ENCODE data around the gene COQ3. TPM values are rescaled to one million over a fixed set of nuclear protein-coding genes. Genes with fewer than 3 reads are reported as not detected.

COQ3 gene
- total and polyA plus RNA-seq, 8 donors = 1.1 to 10.8 (median 3.7) TPM

- Histone ChIP-seq H3K27me3 (no peaks in the 10 kb centered on the region), H3K4me1 (peaks cover 0 to 6% (median 0%) of the 10 kb centered on the region in 3 donors), H3K9me3 (no peaks in the 10 kb centered on the region), H3K27ac (no peak overlapping the region), H3K36me3 (no peaks in the 10 kb centered on the region), H3K4me3 (no peak overlapping the region)
- ATAC-seq (no peak), FAIRE-seq (no peak), DNase-seq (no peak)
- no peak for TF ChIP-seq CTCF (IDR thresholded peaks at IDR 0.05)
- intact Hi-C loops (cut with DNase I) = no loop called here
- WGBS, 2 donors = 58 to 65% methylated on average over 4 of the region's 4 CpGs
These were observed 39.0 kb downstream of the COQ3 start for GRCh38 chr6:99354983-99355382.

GRCh38 chr6:99353126-99353525, 40.9 kb downstream of the COQ3 start:
- Histone ChIP-seq H3K27me3 (no peaks in the 10 kb centered on the region), H3K36me3 (no peaks in the 10 kb centered on the region), H3K9me3 (no peaks in the 10 kb centered on the region), H3K27ac (no peak overlapping the region), H3K4me1 (peaks cover 0 to 6% (median 0%) of the 10 kb centered on the region in 3 donors), H3K4me3 (no peak overlapping the region)
- no peak for ATAC-seq
- 65 to 71% methylated on average over 9 of the region's 9 CpGs for WGBS, 2 donors
- no peak for DNase-seq
- intact Hi-C loops (cut with DNase I) = no loop called here
- FAIRE-seq = no peak
- TF ChIP-seq CTCF (IDR thresholded peaks at IDR 0.05) = no peak

GRCh38 chr6:99350573-99350972, 43.4 kb downstream of the COQ3 start:
- Histone ChIP-seq H3K27ac (peak overlapping the region in 1 of 4 donors; percentile 72), H3K27me3 (no peaks in the 10 kb centered on the region), H3K4me1 (peaks cover 0 to 6% (median 0%) of the 10 kb centered on the region in 3 donors), H3K36me3 (no peaks in the 10 kb centered on the region), H3K4me3 (peak overlapping the region in 2 of 4 donors; percentile 78), H3K9me3 (no peaks in the 10 kb centered on the region)
- DNase-seq (peak in 3 of 6 donors; percentile 16 to 33 (median 25)), FAIRE-seq (no peak), ATAC-seq (peak; percentile 10 to 48 (median 20))
- no peak for TF ChIP-seq CTCF (IDR thresholded peaks at IDR 0.05)
- intact Hi-C loops (cut with DNase I) = no loop called here
- 12 to 14% methylated on average over 10 of the region's 10 CpGs for whole genome bisulfite sequencing, 2 donors

GRCh38 chr6:99349171-99350141, 44.5 kb downstream of the COQ3 start, which contains the start of gene FAXC:
TSS of gene FAXC (minus strand) at chr6:99349674. CDS start at chr6:99349372, 302 bp downstream.
- H3K9me3 ChIP-seq = no peaks in the 10 kb centered on the region
- peak within 1 kb of the TSS in 2 of 4 donors; percentile 58 to 72 for H3K27ac ChIP-seq
- peaks cover 0 to 6% (median 0%) of the 10 kb centered on the region in 3 donors for H3K4me1 ChIP-seq
- WGBS, 2 donors = 1% methylated on average over 63 to 108 of the region's 108 CpGs
- FAIRE-seq (no peak), DNase-seq (peak; percentile 59 to 85 (median 66)), ATAC-seq (peak; percentile 90 to 95 (median 94))
- H3K27me3 ChIP-seq = no peaks in the 10 kb centered on the region
- TF ChIP-seq CTCF (IDR thresholded peaks at IDR 0.05) = no peak
- intact Hi-C loops (cut with DNase I) = no loop called here
- H3K4me3 ChIP-seq = peak within 1 kb of the TSS; percentile 45 to 78 (median 77)
- no peaks in the 10 kb centered on the region for H3K36me3 ChIP-seq
